ENCODE results near the gene WNT3A.
"Not testable (repeated sequence)": the region's sequence is repeated elsewhere in the genome, so short reads cannot be mapped to it uniquely, and the experiment has no call there.

WNT3A gene

DNA sequence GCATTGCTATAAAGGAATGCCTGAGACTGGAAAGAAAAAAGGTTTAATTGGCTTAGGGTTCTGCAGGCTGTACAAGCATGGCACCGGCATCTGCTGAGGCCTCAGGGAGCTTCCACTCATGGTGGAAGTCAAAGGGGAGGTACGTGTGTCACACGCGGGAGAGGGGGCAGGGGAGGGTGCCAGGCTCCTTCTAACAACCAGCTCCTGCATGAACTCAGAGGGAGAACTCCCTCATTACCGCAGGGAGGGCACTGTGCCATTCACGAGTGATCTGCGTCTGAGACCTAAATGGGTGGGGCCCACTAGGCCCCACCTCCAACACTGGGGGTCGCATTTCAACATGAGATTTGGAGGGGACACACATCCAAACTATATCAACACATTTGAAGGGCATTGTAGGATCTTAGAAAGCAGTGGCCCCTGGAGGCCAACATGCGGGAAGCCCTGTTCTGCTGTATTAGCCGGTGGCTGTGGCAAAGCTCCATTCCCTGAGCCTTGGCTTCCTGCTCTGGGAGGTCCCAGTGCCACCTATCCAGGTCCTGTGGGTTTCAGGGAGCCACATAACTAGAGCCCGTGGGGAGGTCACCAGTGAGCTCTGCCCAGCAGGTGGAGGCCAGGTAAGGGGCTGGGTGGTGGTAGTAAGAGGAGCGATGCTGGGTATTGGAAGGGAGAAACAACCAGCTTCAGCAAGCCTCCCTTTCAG, 10.0 kb downstream of the WNT3A start:
- DNase-seq (ENCODE audit: low read depth): no peak
- TF ChIP-seq, protein P1, sequence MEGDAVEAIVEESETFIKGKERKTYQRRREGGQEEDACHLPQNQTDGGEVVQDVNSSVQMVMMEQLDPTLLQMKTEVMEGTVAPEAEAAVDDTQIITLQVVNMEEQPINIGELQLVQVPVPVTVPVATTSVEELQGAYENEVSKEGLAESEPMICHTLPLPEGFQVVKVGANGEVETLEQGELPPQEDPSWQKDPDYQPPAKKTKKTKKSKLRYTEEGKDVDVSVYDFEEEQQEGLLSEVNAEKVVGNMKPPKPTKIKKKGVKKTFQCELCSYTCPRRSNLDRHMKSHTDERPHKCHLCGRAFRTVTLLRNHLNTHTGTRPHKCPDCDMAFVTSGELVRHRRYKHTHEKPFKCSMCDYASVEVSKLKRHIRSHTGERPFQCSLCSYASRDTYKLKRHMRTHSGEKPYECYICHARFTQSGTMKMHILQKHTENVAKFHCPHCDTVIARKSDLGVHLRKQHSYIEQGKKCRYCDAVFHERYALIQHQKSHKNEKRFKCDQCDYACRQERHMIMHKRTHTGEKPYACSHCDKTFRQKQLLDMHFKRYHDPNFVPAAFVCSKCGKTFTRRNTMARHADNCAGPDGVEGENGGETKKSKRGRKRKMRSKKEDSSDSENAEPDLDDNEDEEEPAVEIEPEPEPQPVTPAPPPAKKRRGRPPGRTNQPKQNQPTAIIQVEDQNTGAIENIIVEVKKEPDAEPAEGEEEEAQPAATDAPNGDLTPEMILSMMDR (conservative IDR thresholded peaks at IDR 0.05; ENCODE audit: control insufficient read depth, insufficient read depth, low read depth, low read length): no peak
- H3K4me3 ChIP-seq (ENCODE audit: control insufficient read depth, low read depth, low read length): no peak overlapping the region

DNA sequence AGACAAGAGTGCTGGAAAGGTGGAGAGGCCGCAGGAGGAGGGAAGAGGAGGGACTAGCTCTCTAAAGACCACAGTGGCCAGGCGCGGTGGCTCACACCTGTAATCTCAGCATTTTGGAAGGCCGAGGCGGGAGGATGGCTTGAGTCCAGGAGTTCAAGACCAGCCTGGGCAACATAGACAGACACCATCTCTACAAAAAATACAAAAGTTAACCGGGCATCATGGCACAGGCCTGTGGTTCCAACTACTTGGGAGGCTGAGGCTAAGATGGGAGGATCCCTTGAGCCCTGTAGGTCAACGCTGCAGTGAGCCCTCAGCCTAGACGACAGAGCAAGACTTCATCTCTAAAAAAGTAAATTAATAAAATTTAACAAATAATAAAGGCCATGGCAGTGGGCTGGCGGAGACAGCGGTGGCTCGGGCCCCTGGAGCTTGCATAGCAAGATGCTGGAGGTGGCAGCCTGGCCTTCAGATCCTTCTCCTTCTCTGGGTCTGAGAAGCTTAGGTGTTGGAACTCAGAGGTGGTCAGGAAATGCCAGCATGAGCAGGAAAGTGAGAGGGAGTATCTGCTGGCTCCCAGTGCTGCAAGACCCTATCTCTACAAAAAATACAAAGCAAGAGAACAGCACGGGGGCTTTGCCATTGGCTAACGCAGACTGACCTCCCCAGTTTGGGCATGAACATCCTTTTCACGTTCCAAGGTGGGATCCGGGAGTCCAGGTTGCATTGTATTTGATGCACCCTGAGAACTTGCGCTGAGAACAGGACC, 10.7 kb downstream of the WNT3A start:
- TF ChIP-seq, protein P1 (conservative IDR thresholded peaks at IDR 0.05; ENCODE audit: control insufficient read depth, insufficient read depth, low read depth, low read length): no peak
- no peak overlapping the region for H3K4me3 ChIP-seq (ENCODE audit: control insufficient read depth, low read depth, low read length)
- DNase-seq (ENCODE audit: low read depth): no peak

DNA sequence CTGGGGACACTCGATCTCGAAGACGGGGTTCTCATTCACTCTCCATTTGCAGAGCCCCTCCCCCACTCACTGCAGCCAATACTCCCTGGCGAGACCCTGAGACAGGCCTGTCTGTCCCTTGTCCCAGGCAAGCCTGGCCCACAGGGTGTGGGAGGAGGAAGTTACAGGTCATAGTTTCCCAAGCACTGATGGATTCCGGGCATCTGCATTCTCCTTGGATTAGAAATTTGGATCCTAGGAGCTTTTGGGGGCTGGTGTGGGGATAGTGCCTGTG, 11.3 kb downstream of the WNT3A start:
- no peak overlapping the region for H3K4me3 ChIP-seq (ENCODE audit: control insufficient read depth, low read depth, low read length)
- TF ChIP-seq, protein P1 (conservative IDR thresholded peaks at IDR 0.05; ENCODE audit: control insufficient read depth, insufficient read depth, low read depth, low read length): no peak
- DNase-seq (ENCODE audit: low read depth): no peak

DNA sequence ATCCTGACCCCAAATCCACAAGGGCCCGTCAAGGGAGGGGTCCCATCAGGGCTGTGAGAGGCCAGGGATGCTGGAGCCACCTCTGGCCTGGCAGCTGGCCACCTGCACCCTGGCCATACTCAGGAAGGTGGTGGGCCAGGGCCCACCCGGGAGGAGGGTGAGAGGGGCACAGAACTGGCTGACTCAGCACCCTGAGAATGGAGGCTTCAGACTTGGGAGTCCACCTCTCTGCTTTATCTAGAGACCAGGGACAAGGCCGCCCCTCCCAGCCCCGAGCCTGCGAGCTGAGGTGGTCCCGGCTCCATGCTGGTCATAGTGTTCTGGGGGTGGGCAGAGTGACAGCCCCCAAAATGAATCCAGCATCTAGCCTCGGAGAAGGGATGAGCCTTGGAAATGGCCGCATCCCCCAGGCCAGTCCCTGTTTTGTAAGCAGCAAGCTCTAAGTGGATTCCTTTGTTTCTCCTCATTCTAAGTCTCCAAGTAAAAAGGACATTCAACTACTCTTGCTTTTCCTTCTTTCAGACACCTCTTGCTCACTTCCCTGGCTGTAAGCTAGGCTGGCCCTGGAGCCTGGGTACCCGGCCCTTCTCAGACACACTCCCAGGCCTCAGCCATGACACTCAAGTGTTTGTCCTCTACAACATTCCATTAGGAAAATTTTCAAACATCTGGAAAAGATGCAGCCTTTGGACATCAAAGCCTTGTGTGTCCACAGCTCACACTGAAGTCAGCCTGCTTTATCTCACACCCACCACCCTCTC, 12.3 kb downstream of the WNT3A start:
- no peak overlapping the region for H3K4me3 ChIP-seq (ENCODE audit: control insufficient read depth, low read depth, low read length)
- TF ChIP-seq, protein P1 (conservative IDR thresholded peaks at IDR 0.05; ENCODE audit: control insufficient read depth, insufficient read depth, low read depth, low read length): no peak
- DNase-seq (ENCODE audit: low read depth): no peak

DNA sequence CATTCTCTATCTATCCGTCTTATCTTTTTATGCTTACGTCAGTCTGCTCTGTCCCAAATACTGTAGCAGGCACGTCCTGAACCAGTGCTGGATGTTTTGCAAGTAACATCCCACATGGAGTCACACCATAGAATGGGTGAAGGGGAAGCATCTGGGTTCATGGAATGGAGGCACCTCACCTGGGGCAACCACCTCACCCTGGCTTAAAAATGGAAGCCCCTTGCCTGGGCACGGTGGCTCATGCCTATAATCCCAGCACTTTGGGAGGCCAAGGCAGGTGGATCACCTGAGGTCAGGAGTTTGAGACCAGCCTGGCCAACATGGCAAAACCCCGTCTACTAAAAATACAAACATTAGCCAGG, 12.9 kb downstream of the WNT3A start:
- H3K4me3 ChIP-seq (ENCODE audit: control insufficient read depth, low read depth, low read length); DNase-seq (ENCODE audit: low read depth): not testable (repeated sequence)

DNA sequence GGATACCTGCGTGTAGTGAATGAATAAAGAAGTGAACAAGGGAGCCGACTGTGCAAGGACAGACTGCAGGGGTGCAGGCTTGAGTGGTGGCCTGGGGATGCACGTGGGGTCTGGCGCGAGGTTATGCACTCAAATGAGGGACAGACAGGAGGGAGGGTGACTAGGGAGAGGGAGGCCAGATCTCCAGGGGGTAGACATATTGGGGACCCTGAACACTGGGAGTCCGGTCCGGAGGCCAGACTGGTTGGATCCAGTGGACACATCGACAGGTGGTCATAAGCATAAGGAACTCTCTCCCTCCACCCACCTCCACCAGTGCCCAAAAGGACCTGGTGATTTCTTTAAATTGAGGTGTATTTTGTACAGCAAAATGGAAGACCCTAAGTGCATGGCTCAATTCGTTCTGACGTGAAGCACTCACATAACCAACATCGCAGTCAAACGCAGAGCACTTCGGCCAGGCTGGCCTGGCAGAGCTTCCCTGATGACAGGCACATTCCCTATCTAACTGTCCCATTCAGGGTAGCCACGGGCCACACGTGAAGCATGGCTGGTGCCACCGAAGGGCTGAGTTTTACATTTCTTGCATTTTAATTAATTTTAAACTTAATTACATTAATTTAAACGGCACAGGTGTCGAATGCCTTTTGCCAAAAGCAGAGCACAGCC, 14.0 kb downstream of the WNT3A start:
- TF ChIP-seq, protein P1 (conservative IDR thresholded peaks at IDR 0.05; ENCODE audit: control insufficient read depth, insufficient read depth, low read depth, low read length): no peak
- DNase-seq (ENCODE audit: low read depth): no peak
- H3K4me3 ChIP-seq (ENCODE audit: control insufficient read depth, low read depth, low read length): no peak overlapping the region

Data from fibroblast of mammary gland (primary cell).